Activated CD4-positive, alpha-beta T cell treated with anti-CD3 and anti-CD28 coated beads for 24 hours (primary cell): ENCODE data around the gene ZBTB5.
"Not testable (repeated sequence)": the region's sequence is repeated elsewhere in the genome, so short reads cannot be mapped to it uniquely, and the experiment has no call there.

Experiments
- DNase-seq, 2 donors: peaks; one replicate each; pipeline ENCODE4 v3.0.0-alpha.2; 2020; ENCODE audit warnings: low read depth in 2 of 2

The ZBTB5 gene

DNA sequence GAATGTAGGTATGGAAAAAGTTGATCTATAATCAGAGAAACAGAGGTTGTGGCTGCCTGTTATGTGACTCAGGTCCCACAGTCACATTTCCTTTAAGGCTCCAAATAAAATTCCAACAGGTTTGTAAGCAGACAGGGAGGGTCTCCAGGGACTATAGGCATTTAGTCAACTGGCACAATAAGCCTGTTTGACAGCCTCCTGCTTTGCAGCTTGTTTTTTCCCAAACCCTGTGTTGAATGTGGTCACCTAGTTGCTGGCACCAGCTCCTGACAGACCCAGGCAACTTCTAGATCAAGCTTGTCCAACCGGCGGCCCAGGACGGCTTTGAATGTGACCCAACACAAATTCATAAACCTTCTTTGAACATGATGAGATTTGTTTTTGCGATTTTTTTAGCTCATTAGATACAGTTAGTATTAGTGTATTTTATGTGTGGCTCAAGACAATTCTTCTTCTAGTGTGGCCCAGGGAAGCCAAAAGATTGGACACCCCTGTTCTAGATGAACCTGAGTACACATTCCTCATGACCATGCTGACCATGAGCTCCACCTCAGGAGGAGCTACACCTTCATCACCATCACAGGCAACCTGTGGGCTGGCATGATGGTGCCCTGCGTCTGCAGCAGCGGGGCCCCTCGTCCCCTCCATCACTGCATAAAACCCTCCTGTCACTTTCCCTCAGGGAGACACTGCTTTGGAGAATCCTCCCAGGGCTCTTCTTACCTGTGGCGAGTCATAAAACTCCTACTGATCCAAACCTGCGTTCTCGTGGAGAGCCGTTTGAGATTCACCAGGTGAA is 58.4 kb downstream of the ZBTB5 start:
- DNase-seq, result no peak

DNA sequence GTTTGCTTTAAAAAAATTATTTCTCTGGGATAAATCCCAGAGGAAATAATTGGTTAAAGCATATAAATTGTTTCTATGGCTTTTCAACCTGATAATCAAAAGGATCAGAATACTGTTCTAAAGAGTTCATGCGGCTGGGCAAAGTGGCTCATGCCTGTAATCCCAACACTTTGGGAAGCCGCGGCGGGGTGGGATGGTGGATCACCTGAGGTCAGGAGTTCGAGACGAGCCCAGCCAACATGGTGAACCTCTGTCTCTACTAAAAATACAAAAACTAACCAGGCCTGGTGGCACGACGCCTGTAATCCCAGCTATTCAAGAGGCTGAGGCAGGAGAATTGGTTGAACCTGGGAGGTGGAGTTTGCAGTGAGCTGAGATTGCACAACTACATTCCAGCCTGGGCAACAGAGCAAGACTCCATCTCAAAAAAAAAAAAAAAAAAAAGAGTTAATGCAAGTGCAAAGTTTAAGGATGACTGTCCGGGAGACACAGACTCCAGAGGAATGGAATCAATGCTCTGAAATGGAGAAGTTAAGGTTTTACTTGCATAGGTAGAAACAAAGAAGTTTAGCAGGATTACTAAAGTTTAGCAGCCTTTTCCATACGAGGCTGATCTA is 59.4 kb downstream of the ZBTB5 start:
- no peak for DNase-seq

DNA sequence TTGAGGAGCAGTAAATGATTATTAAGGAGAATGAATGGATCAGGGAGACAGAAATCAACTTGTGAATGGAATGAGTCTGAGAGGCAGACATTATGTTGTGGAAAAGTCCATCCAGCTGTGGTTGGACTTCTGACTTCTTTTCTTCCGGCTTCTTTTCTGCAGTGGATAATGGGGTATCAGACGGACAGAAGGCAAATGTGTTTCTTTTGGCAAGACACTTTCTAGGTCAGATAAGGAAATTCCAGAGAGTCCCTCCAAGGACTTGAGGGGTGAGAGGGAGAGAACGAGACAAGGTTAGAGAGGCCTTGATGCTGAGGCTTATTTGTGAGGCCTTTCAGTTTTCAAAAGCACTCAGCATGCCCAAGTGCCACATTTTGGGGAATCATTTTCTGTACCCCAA is 59.9 kb downstream of the ZBTB5 start:
- no peak for DNase-seq

DNA sequence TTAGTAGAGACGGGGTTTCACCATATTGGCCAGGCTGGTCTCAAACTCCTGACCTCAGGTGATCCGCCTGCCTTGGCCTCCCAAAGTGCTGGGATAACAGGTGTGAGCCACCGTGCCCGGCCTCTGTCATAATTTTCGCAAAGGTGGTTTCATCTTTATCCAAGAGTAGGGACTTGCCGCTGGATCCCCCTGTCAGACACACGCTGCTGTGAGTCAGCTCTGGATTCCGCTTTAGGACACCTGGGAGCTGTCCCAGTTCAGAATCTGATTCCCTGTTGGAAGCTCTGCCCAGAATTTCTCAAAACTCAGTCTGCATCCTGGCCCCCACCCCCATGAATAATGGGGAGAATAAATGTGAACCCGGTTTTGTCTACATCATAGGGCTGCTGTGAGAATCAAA is 60.7 kb downstream of the ZBTB5 start:
- DNase-seq, result no peak

DNA sequence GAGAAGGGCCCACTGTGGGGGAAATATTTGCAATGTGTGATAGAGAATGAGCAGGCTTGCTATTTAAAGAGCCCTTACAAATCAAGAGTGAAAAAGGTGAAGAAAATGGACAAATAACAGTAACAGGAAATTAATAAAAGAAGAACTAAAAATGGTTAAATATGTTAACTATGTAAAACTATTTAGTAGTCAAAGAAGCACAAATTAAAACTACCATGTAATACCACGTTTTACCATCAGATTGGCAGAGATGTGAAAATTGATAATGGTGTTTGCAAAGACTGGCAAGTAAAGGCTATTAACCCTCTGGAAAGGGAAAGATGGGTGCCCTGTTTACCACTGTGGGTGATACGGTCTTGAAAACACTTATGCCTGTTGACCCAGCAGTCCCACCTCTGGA is 65.9 kb downstream of the ZBTB5 start:
- no peak for DNase-seq

DNA sequence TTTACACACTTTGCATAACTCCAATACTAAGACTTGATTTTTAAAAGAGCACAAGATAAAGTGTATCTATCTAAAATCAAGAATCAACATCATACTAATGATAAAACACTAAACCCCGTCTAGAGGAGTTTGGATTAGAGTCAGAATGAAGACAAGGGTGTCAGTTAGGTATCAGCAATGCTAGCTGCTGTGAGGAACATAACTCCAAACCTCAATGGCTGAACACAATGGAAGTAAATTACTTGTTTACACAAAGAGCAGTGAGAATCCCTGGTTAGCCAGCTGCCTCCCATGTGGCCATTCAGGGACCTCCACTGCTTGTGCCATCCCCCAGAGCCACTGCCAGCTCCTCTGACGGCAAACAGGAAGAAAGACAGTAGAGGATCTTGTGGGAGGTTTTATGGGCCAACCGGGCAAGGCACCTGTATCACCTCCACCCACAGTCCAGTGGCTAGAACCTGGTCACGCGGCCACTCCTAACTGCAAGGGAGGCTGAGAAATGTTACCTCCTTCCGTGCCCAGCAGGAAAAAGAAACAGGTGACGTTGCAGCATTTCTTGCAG is 66.7 kb downstream of the ZBTB5 start:
- DNase-seq, result no peak

DNA sequence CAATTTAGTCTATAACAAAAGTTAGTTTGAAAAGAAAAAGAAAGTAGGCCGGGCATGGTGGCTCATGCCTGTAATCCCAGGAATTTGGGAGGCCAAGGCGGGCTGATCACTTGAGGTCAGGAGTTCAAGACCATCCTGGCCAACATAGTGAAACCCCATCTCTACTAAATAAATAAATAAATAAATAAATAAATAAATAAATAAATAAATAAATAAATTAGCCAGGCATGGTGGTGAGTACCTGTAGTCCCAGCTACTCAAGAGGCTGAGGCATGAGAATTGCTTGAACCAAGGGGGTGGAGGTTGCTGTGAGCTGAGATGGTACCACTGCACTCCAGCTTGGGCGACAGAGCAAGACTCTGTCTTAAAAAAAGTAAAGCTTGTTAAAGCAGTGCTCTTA is 67.3 kb downstream of the ZBTB5 start:
- not testable (repeated sequence) for DNase-seq

DNA sequence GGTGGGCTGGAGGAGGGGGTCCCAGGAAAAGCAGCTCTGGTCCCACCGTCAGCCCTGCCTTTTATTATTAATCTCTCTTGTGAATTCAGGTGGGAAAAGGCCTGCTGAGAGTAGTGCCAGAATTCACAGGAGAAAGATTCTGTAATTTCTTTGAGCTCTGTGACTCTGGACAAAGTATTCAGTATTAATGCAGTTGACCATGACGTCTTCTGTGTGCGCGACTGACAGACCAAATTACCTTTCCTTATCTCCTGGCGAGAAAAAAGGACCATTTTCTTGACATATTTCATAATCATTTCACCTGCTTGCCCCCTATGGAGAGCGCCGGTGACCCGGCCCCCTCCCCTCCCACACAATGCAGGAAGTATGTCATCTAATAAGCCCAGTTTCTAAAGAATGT is 69.6 kb downstream of the ZBTB5 start:
- DNase-seq, result no peak

DNA sequence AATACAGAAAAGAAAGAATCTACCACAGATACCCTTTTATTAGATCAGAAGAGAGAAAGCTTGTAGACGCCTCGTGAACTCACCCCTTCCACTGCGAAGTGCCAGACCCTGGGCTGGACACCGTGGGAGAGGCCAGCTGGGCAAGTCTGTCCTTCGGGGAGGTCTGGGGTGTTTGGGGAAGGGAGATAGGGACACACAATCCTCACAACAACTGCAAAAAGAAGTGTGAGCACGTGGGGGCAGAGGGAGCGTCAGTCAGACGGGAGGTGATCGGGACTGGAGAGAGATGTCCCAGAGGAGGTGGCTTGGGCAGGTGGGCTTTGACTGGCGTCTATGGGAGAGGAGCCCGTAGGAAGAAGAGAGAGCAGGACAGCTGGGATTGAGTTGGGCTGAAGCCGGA is 70.0 kb downstream of the ZBTB5 start:
- no peak for DNase-seq

DNA sequence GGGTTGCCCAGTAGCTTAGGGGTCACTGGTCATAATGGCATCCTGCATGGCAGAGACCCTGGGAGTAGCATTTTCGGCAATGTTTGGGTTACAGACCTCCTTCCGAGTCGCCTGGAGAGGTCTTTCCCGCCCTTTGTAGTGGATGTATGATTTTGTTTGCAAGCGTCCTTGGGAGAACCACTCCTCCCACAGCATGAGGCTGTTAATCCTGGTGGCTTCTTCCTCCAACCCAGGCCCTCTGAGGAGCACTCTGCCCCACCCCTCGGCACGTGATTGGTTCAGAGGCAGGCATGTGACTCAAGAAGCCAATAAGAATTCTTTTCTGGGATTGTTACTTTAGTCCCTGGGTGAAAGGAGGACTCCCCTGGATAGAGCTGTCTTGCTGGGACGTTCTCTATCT is 73.0 kb downstream of the ZBTB5 start:
- no peak for DNase-seq

DNA sequence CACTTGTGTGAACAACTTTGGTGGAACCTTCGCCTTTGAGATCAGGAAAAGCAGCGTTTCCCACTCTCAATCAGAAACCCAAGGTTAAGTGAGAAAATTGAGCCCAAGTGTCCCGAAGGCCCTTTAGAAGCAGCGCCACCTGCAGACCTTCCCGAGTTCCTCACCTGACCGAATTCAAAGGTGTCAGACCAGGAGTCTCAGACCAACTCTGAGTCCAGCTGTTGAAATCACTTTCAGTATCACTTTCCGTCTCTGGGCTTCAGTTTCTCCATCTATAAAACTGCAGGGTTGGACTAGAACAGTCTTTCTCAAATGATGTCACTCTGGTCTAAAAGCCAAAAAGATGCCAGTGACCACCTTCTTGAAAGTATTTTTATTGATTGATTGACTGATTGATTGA is 74.5 kb downstream of the ZBTB5 start:
- peak in 1 of 2 donors; percentile 9 for DNase-seq
